ENCODE results near the gene ATP11B. TPM values are rescaled to one million over a fixed set of nuclear protein-coding genes. Genes with fewer than 3 reads are reported as not detected.

The ATP11B gene
- total RNA-seq, 5 donors from 2014 or later (not counting 1 experiment from before 2014, with no cell fraction given): 90.7 to 139 (median 98.1) TPM

GRCh38 chr3:182906036-182906435, 112.7 kb downstream of the ATP11B start:
- ChIA-PET CTCF (interaction anchor here in 1 of 2 donors (0.6 kb wide), 1 partner anchor 110 kb away, joined by 3 read pairs; no protein-coding TSS in a partner anchor), POLR2A (no interaction called here)
- Mint-ChIP-seq H3K27me3 (no peaks in the 10 kb centered on the region), H3K4me1 (peaks cover 10 to 16% (median 14%) of the 10 kb centered on the region in 3 donors), H3K36me3 (peaks cover 26% of the 10 kb centered on the region), H3K9me3 (no peaks in the 10 kb centered on the region), H3K4me3 (no peak overlapping the region), H3K27ac (peak overlapping the region in 1 of 2 donors; percentile 17)
- peaks cover 14 to 32% of the 10 kb centered on the region in 2 donors for H3K36me3 ChIP-seq (ENCODE audit: control insufficient read depth in 2 of 2, extremely low read depth in 1 of 2, insufficient read depth in 1 of 2, low read length in 1 of 2)
- H3K4me1 ChIP-seq (ENCODE audit: control insufficient read depth in 1 of 2, extremely low read depth in 1 of 2, insufficient read depth in 2 of 2, low read length in 2 of 2): peaks cover 2 to 7% of the 10 kb centered on the region in 2 experiments
- H3K27ac ChIP-seq (ENCODE audit: low read length): no peak overlapping the region
- DNase-seq (no peak), ATAC-seq (replicated peaks in 1 of 4) (no peak)
- H3K4me3 ChIP-seq (ENCODE audit: control insufficient read depth in 1 of 2, extremely low read depth in 1 of 2, low read length in 1 of 2): no peak overlapping the region
- WGBS (ENCODE audit: insufficient coverage): no CpG with 5 or more reads among the region's 1 CpG
- H3K27me3 ChIP-seq (replicated peaks in 1 of 2; ENCODE audit: control insufficient read depth in 2 of 2, extremely low read depth in 1 of 2, insufficient read depth in 2 of 2, low read length in 1 of 2): no peaks in the 10 kb centered on the region
- H3K9me3 ChIP-seq: no peaks in the 10 kb centered on the region

GRCh38 chr3:182908471-182908870, 115.2 kb downstream of the ATP11B start:
- Mint-ChIP-seq H3K4me1 (peaks cover 34 to 37% (median 34%) of the 10 kb centered on the region in 3 donors), H3K9me3 (no peaks in the 10 kb centered on the region), H3K4me3 (no peak overlapping the region), H3K27ac (peak overlapping the region in 1 of 2 donors; percentile 69), H3K36me3 (peaks cover 18% of the 10 kb centered on the region), H3K27me3 (no peaks in the 10 kb centered on the region)
- H3K4me1 ChIP-seq (ENCODE audit: control insufficient read depth in 1 of 2, extremely low read depth in 1 of 2, insufficient read depth in 2 of 2, low read length in 2 of 2): peaks cover 2 to 16% of the 10 kb centered on the region in 2 experiments
- peaks cover 11 to 22% of the 10 kb centered on the region in 2 donors for H3K36me3 ChIP-seq (ENCODE audit: control insufficient read depth in 2 of 2, extremely low read depth in 1 of 2, insufficient read depth in 1 of 2, low read length in 1 of 2)
- H3K27ac ChIP-seq (ENCODE audit: low read length): no peak overlapping the region
- WGBS (ENCODE audit: insufficient coverage): no CpG with 5 or more reads among the region's 1 CpG
- ATAC-seq (replicated peaks in 1 of 4) (no peak), DNase-seq (no peak)
- H3K4me3 ChIP-seq (ENCODE audit: control insufficient read depth in 1 of 2, extremely low read depth in 1 of 2, low read length in 1 of 2): no peak overlapping the region
- H3K27me3 ChIP-seq (replicated peaks in 1 of 2; ENCODE audit: control insufficient read depth in 2 of 2, extremely low read depth in 1 of 2, insufficient read depth in 2 of 2, low read length in 1 of 2): no peaks in the 10 kb centered on the region
- CTCF ChIA-PET: interaction anchor here in 1 of 2 donors (0.6 kb wide), 3 partner anchors 63 to 524 kb away, joined by 3 to 4 read pairs (median 4); partner anchors contain the start of gene MCCC1
- H3K9me3 ChIP-seq: no peaks in the 10 kb centered on the region
- POLR2A ChIA-PET: interaction anchor here in 1 of 2 donors (0.6 kb wide), 2 partner anchors 11 to 270 kb away, joined by 6 to 7 read pairs; no protein-coding TSS in a partner anchor

- POLR2A ChIA-PET: no interaction called here
- no peaks in the 10 kb centered on the region for H3K27me3 Mint-ChIP-seq
- peak in 1 of 35 experiments; percentile 41 for DNase-seq
- H3K36me3 Mint-ChIP-seq: peaks cover 11% of the 10 kb centered on the region
- H3K27me3 ChIP-seq (replicated peaks in 1 of 2; ENCODE audit: control insufficient read depth in 2 of 2, extremely low read depth in 1 of 2, insufficient read depth in 2 of 2, low read length in 1 of 2): no peaks in the 10 kb centered on the region
- H3K9me3 ChIP-seq: no peaks in the 10 kb centered on the region
- peaks cover 43 to 46% (median 44%) of the 10 kb centered on the region in 3 donors for H3K4me1 Mint-ChIP-seq
- H3K9me3 Mint-ChIP-seq: no peaks in the 10 kb centered on the region
- no peak overlapping the region for H3K4me3 ChIP-seq (ENCODE audit: control insufficient read depth in 1 of 2, extremely low read depth in 1 of 2, low read length in 1 of 2)
- H3K36me3 ChIP-seq (ENCODE audit: control insufficient read depth in 2 of 2, extremely low read depth in 1 of 2, insufficient read depth in 1 of 2, low read length in 1 of 2): peaks cover 5 to 18% of the 10 kb centered on the region in 2 donors
- peaks cover 9 to 19% of the 10 kb centered on the region in 2 experiments for H3K4me1 ChIP-seq (ENCODE audit: control insufficient read depth in 1 of 2, extremely low read depth in 1 of 2, insufficient read depth in 2 of 2, low read length in 2 of 2)
- CTCF ChIA-PET: interaction anchor here (0.5 to 1.1 kb wide), 8 partner anchors 27 to 617 kb away, joined by 3 to 6 read pairs (median 3); no protein-coding TSS in a partner anchor
- H3K27ac Mint-ChIP-seq: peak overlapping the region; percentile 32 to 75
- no CpG with 5 or more reads among the region's 5 CpGs for WGBS (ENCODE audit: insufficient coverage)
- no peak for ATAC-seq (replicated peaks in 1 of 4)
- H3K4me3 Mint-ChIP-seq: no peak overlapping the region
- H3K27ac ChIP-seq (ENCODE audit: low read length): no peak overlapping the region
Observed at GRCh38 chr3:182909318-182910040, 116.2 kb downstream of the ATP11B start.

GRCh38 chr3:182910936-182911781, 117.9 kb downstream of the ATP11B start:
- peaks cover 56 to 60% (median 57%) of the 10 kb centered on the region in 3 donors for H3K4me1 Mint-ChIP-seq
- peak in 1 of 35 experiments; percentile 18 for DNase-seq
- WGBS (ENCODE audit: insufficient coverage): 32% methylated on average over 2 of the region's 5 CpGs
- H3K9me3 Mint-ChIP-seq: no peaks in the 10 kb centered on the region
- CTCF ChIA-PET: interaction anchor here in 1 of 2 donors (1.1 kb wide), 1 partner anchor 375 kb away, joined by 3 read pairs; no protein-coding TSS in a partner anchor
- POLR2A ChIA-PET: interaction anchor here (0.5 to 0.6 kb wide), 2 partner anchors 49 to 70 kb away, joined by 3 to 5 read pairs; no protein-coding TSS in a partner anchor
- Histone ChIP-seq H3K4me3 (ENCODE audit: control insufficient read depth in 1 of 2, extremely low read depth in 1 of 2, low read length in 1 of 2) (no peak overlapping the region), H3K27me3 (replicated peaks in 1 of 2; ENCODE audit: control insufficient read depth in 2 of 2, extremely low read depth in 1 of 2, insufficient read depth in 2 of 2, low read length in 1 of 2) (no peaks in the 10 kb centered on the region), H3K4me1 (ENCODE audit: control insufficient read depth in 1 of 2, extremely low read depth in 1 of 2, insufficient read depth in 2 of 2, low read length in 2 of 2) (peaks cover 19 to 22% of the 10 kb centered on the region in 2 experiments), H3K27ac (ENCODE audit: low read length) (peak overlapping the region; percentile 25), H3K36me3 (ENCODE audit: control insufficient read depth in 2 of 2, extremely low read depth in 1 of 2, insufficient read depth in 1 of 2, low read length in 1 of 2) (peaks cover 0 to 9% of the 10 kb centered on the region in 2 donors), H3K9me3 (no peaks in the 10 kb centered on the region)
- peak overlapping the region; percentile 81 to 89 for H3K27ac Mint-ChIP-seq
- no peaks in the 10 kb centered on the region for H3K27me3 Mint-ChIP-seq
- H3K4me3 Mint-ChIP-seq: peak overlapping the region in 1 of 3 donors; percentile 1
- H3K36me3 Mint-ChIP-seq: peaks cover 8% of the 10 kb centered on the region
- peak in 3 of 4 experiments; percentile 44 to 62 (median 62) for ATAC-seq (replicated peaks in 1 of 4)

- Histone ChIP-seq H3K27ac (ENCODE audit: low read length) (peak overlapping the region; percentile 25), H3K4me3 (ENCODE audit: control insufficient read depth in 1 of 2, extremely low read depth in 1 of 2, low read length in 1 of 2) (no peak overlapping the region), H3K27me3 (replicated peaks in 1 of 2; ENCODE audit: control insufficient read depth in 2 of 2, extremely low read depth in 1 of 2, insufficient read depth in 2 of 2, low read length in 1 of 2) (no peaks in the 10 kb centered on the region), H3K4me1 (ENCODE audit: control insufficient read depth in 1 of 2, extremely low read depth in 1 of 2, insufficient read depth in 2 of 2, low read length in 2 of 2) (peaks cover 19 to 22% of the 10 kb centered on the region in 2 experiments), H3K9me3 (no peaks in the 10 kb centered on the region), H3K36me3 (ENCODE audit: control insufficient read depth in 2 of 2, extremely low read depth in 1 of 2, insufficient read depth in 1 of 2, low read length in 1 of 2) (peaks cover 0 to 6% of the 10 kb centered on the region in 2 donors)
- Mint-ChIP-seq H3K4me3 (peak overlapping the region in 1 of 3 donors; percentile 1), H3K9me3 (no peaks in the 10 kb centered on the region), H3K36me3 (peaks cover 5% of the 10 kb centered on the region), H3K27me3 (no peaks in the 10 kb centered on the region), H3K27ac (peak overlapping the region; percentile 81 to 89), H3K4me1 (peaks cover 56 to 60% (median 59%) of the 10 kb centered on the region in 3 donors)
- ChIA-PET CTCF (no interaction called here), POLR2A (interaction anchor here (0.5 to 0.6 kb wide), 2 partner anchors 49 to 69 kb away, joined by 3 to 5 read pairs; no protein-coding TSS in a partner anchor)
- peak in 1 of 4 experiments; percentile 8 for ATAC-seq (replicated peaks in 1 of 4)
- WGBS (ENCODE audit: insufficient coverage): 63% methylated on average over 5 of the region's 5 CpGs
- DNase-seq: no peak
Observed at GRCh38 chr3:182911782-182912111, 118.4 kb downstream of the ATP11B start.

GRCh38 chr3:182912474-182912873, 119.2 kb downstream of the ATP11B start:
- POLR2A ChIA-PET: no interaction called here
- Mint-ChIP-seq H3K4me1 (peaks cover 56 to 64% (median 60%) of the 10 kb centered on the region in 3 donors), H3K9me3 (no peaks in the 10 kb centered on the region), H3K27ac (peak overlapping the region; percentile 75 to 89), H3K27me3 (no peaks in the 10 kb centered on the region), H3K36me3 (peaks cover 5% of the 10 kb centered on the region), H3K4me3 (no peak overlapping the region)
- DNase-seq (no peak), ATAC-seq (replicated peaks in 1 of 4) (no peak)
- Histone ChIP-seq H3K27me3 (replicated peaks in 1 of 2; ENCODE audit: control insufficient read depth in 2 of 2, extremely low read depth in 1 of 2, insufficient read depth in 2 of 2, low read length in 1 of 2) (no peaks in the 10 kb centered on the region), H3K4me3 (ENCODE audit: control insufficient read depth in 1 of 2, extremely low read depth in 1 of 2, low read length in 1 of 2) (no peak overlapping the region), H3K9me3 (no peaks in the 10 kb centered on the region), H3K36me3 (ENCODE audit: control insufficient read depth in 2 of 2, extremely low read depth in 1 of 2, insufficient read depth in 1 of 2, low read length in 1 of 2) (peaks cover 0 to 6% of the 10 kb centered on the region in 2 donors), H3K4me1 (ENCODE audit: control insufficient read depth in 1 of 2, extremely low read depth in 1 of 2, insufficient read depth in 2 of 2, low read length in 2 of 2) (peaks cover 19 to 22% of the 10 kb centered on the region in 2 experiments), H3K27ac (ENCODE audit: low read length) (no peak overlapping the region)
- no CpG with 5 or more reads among the region's 5 CpGs for WGBS (ENCODE audit: insufficient coverage)
- CTCF ChIA-PET: interaction anchor here in 1 of 2 donors (0.7 kb wide), 1 partner anchor 60 kb away, joined by 3 read pairs; no protein-coding TSS in a partner anchor
